K562 treated with DMSO at 1 percent for 48 hours (cell line): ENCODE measurements around the gene SELENOV. TPM values are rescaled to one million over a fixed set of nuclear protein-coding genes. Genes with fewer than 3 reads are reported as not detected.

Source experiments
- total RNA-seq: library from RNA; unstranded; fragments of 300-600 nt; gene quantifications from 2 replicates; pipeline ENCODE4 v1.2.3, GENCODE V29; 2022; ENCODE audit warnings: low replicate concordance; ENCODE audit errors: extremely low read depth

Gene SELENOV
- not detected in 2 replicates for total RNA-seq

GRCh38 chr19:39514840-39515550 is at the start of gene SELENOV:
SELENOV (plus strand) TSS chr19:39515139; CDS start chr19:39515213, 74 bp downstream.

GRCh38 chr19:39480337-39481228 is 34.4 kb upstream of the SELENOV start, which contains the start of gene TIMM50:
TIMM50 (plus strand) TSS chr19:39480838; CDS start chr19:39480854, 16 bp downstream.

GRCh38 chr19:39498798-39499642 is 15.9 kb upstream of the SELENOV start, which contains the start of gene DLL3:
DLL3 (plus strand) TSS chr19:39498947; CDS start chr19:39498975, 28 bp downstream.

GRCh38 chr19:39532233-39533002 is 17.5 kb downstream of the SELENOV start, which contains the start of gene EID2B:
EID2B (minus strand) TSS chr19:39532852; CDS start chr19:39532802, 50 bp downstream.

GRCh38 chr19:39539518-39540332 is 24.8 kb downstream of the SELENOV start, which contains the start of gene EID2:
EID2 (minus strand) TSS chr19:39540161; CDS start chr19:39540079, 82 bp downstream.

Other genes with a start within 250 kb of the SELENOV start
- not detected in 2 replicates for gene IFNL2, start 246.7 kb upstream of the SELENOV start, total RNA-seq
- gene IFNL1, start 218.7 kb upstream of the SELENOV start, total RNA-seq, result not detected in 2 replicates
- gene LRFN1, start 194.3 kb upstream of the SELENOV start, total RNA-seq, result not detected in 2 replicates
- not detected in 2 replicates for gene GMFG, start 179.1 kb upstream of the SELENOV start, total RNA-seq
- not detected in 2 replicates for gene SAMD4B, start 172.7 kb upstream of the SELENOV start, total RNA-seq
- not detected in 2 replicates for gene PAF1, start 124.0 kb upstream of the SELENOV start, total RNA-seq
- not detected in 2 replicates for gene MED29, start 123.8 kb upstream of the SELENOV start, total RNA-seq
- gene ZFP36, start 108.3 kb upstream of the SELENOV start, total RNA-seq, result not detected in 2 replicates
- not detected in 2 replicates for gene PLEKHG2, start 102.5 kb upstream of the SELENOV start, total RNA-seq
- 3,626 and 6,643 TPM in 2 replicates for gene RPS16, start 79.2 kb upstream of the SELENOV start, total RNA-seq
- 132 TPM in 1 of 2 replicates, not detected in the other for gene SUPT5H, start 69.6 kb upstream of the SELENOV start, total RNA-seq
- gene TIMM50, start 34.3 kb upstream of the SELENOV start, total RNA-seq, result 5,575 TPM in 1 of 2 replicates, not detected in the other
- gene DLL3, start 16.2 kb upstream of the SELENOV start, total RNA-seq, result not detected in 2 replicates
- not detected in 2 replicates for gene EID2B, start 17.7 kb downstream of the SELENOV start, total RNA-seq
- not detected in 2 replicates for gene EID2, start 25.0 kb downstream of the SELENOV start, total RNA-seq
- not detected in 2 replicates for gene LGALS13, start 87.4 kb downstream of the SELENOV start, total RNA-seq
- not detected in 2 replicates for gene LGALS16, start 140.8 kb downstream of the SELENOV start, total RNA-seq
- gene LGALS14, start 189.3 kb downstream of the SELENOV start, total RNA-seq, result not detected in 2 replicates
- gene CLC, start 222.9 kb downstream of the SELENOV start, total RNA-seq, result not detected in 2 replicates